Measurements from ENCODE around the gene WDR88. TPM values are rescaled to one million over a fixed set of nuclear protein-coding genes. Genes with fewer than 3 reads are reported as not detected.

Gene WDR88
- total and polyA plus RNA-seq, 2 of the 13 experiments (the other 11 are each of a cell fraction or from before 2014, with no cell fraction given) = not detected

- no peak for FAIRE-seq
- H3K9me3 ChIP-seq (ENCODE audit: low read length) = no peaks in the 10 kb centered on the region
- POLR2A ChIA-PET = no interaction called here
- no peak for ATAC-seq
- H4K20me1 ChIP-seq (ENCODE audit: insufficient read depth, low read length) = no peaks in the 10 kb centered on the region
- H3K36me3 ChIP-seq (replicated peaks in 1 of 2; ENCODE audit: control insufficient read depth in 1 of 2, insufficient read depth in 2 of 2, low read length in 2 of 2) = peaks cover 14 to 55% of the 10 kb centered on the region in 2 experiments
- TF ChIP-seq MTF2 (CRISPR knock-in tag; IDR thresholded peaks at IDR 0.05; ENCODE audit: borderline replicate concordance) (no peak), ZNF281 (CRISPR knock-in tag; IDR thresholded peaks at IDR 0.05; ENCODE audit: borderline replicate concordance) (no peak), TFDP2 (CRISPR knock-in tag; IDR thresholded peaks at IDR 0.05) (no peak), CC2D1A (CRISPR knock-in tag; IDR thresholded peaks at IDR 0.05) (no peak), ZBTB21 (CRISPR knock-in tag; IDR thresholded peaks at IDR 0.05) (no peak), ZNF652 (CRISPR knock-in tag; IDR thresholded peaks at IDR 0.05; ENCODE audit: borderline replicate concordance, low read depth) (no peak), XBP1 (CRISPR knock-in tag; IDR thresholded peaks at IDR 0.05) (no peak), NR2C2 (CRISPR knock-in tag; IDR thresholded peaks at IDR 0.05; ENCODE audit: borderline replicate concordance) (no peak), ADNP (CRISPR knock-in tag; IDR thresholded peaks at IDR 0.05) (no peak), KAT2B (IDR thresholded peaks at IDR 0.05; ENCODE audit: borderline replicate concordance, low read depth, low read length) (no peak)
- DNase-seq (ENCODE audit: low spot score) = no peak
- H3K9ac ChIP-seq (ENCODE audit: insufficient read depth, low read depth, low read length) = no peak overlapping the region
- H3K4me3 ChIP-seq (replicated peaks in 1 of 3; ENCODE audit: insufficient read depth in 1 of 3, low read depth in 2 of 3, low read length in 3 of 3) = no peak overlapping the region
- no TSS peak for BruUV-seq (replicated peaks)
- no peak overlapping the region for H3K4me2 ChIP-seq (ENCODE audit: low read depth, low read length)
- H3K4me1 ChIP-seq (ENCODE audit: insufficient read depth, low read length) = peaks cover 17% of the 10 kb centered on the region
- 98% methylated on average over 5 of the region's 6 CpGs for WGBS (ENCODE audit: low lambda C conversion rate)
- intact Hi-C loops (cut with micrococcal nuclease; ENCODE audit: unreplicated experiment) = no loop called here
- no peaks in the 10 kb centered on the region for H3K27me3 ChIP-seq (ENCODE audit: control insufficient read depth in 1 of 2, insufficient read depth in 2 of 2, low read length in 2 of 2)
- CTCF ChIA-PET (ENCODE audit: low intra/inter-chr PET ratio, low total read pairs) = no interaction called here
- in situ Hi-C loops (cut with HindIII; ENCODE audit: extremely low pct_ligation_motif_present, low pct_unique_long_range_greater_than_20kb) = no loop called here
- H3K27ac ChIP-seq (ENCODE audit: extremely low read length, insufficient read depth, low read length) = no peak overlapping the region
- H3K79me2 ChIP-seq (ENCODE audit: insufficient read depth, low read length) = no peaks in the 10 kb centered on the region
- no peak overlapping the region for H2AFZ ChIP-seq (ENCODE audit: low read length)
Measured at GRCh38 chr19:33094436-33095067, 37.4 kb upstream of the WDR88 start.
